Spleen (tissue), 11 donors: Measurements from ENCODE around the gene RANBP3L. TPM values are rescaled to one million over a fixed set of nuclear protein-coding genes. Genes with fewer than 3 reads are reported as not detected.

Source experiments
- DNase-seq: peaks from one replicate; pipeline ENCODE4 v3.0.0-alpha.2; 2020
- H3K27ac ChIP-seq, 8 donors: fragments of 200-600 bp; sonication (generic) in 7 of 8; 1 replicate in 4 of 8; 2 replicates in 4 of 8; pipeline versions ENCODE4 v1.5.0 to v1.8.0; 2016 to 2021; ENCODE audit warnings: inconsistent platforms in 4 of 8, mild to moderate bottlenecking in 4 of 8, moderate library complexity in 1 of 8
- H3K27me3 ChIP-seq, 7 donors: fragments of 200-600 bp; sonication (generic) in 6 of 7; replicated peaks in 1 of 7; 1 replicate in 4 of 7; 2 replicates in 3 of 7; pipeline versions ENCODE4 v1.5.0 to v1.8.0; 2016 to 2021; ENCODE audit warnings: inconsistent platforms in 3 of 7, mild to moderate bottlenecking in 1 of 7
- H3K36me3 ChIP-seq, 6 donors: fragments of 200-600 bp; sonication (generic) in 5 of 6; 1 replicate in 4 of 6; 2 replicates in 2 of 6; pipeline versions ENCODE4 v1.5.0 to v1.8.0; 2016 to 2021; ENCODE audit warnings: inconsistent platforms in 2 of 6
- H3K4me1 ChIP-seq, 6 donors: fragments of 200-600 bp; sonication (generic) in 5 of 6; 1 replicate in 3 of 6; 2 replicates in 3 of 6; pipeline versions ENCODE4 v1.5.0 to v1.8.0; 2016 to 2021; ENCODE audit warnings: inconsistent platforms in 3 of 6
- H3K4me3 ChIP-seq, 8 donors: fragments of 200-600 bp; sonication (generic) in 7 of 8; 1 replicate in 4 of 8; 2 replicates in 4 of 8; pipeline versions ENCODE4 v1.5.0 to v1.8.0; 2016 to 2021; ENCODE audit warnings: inconsistent platforms in 4 of 8, mild to moderate bottlenecking in 4 of 8, moderate library complexity in 2 of 8
- H3K9me3 ChIP-seq, 8 donors: fragments of 200-600 bp; sonication (generic) in 7 of 8; 1 replicate in 4 of 8; 2 replicates in 4 of 8; pipeline versions ENCODE4 v1.5.0 to v1.8.0; 2016 to 2021; ENCODE audit warnings: inconsistent platforms in 4 of 8
- POLR2A ChIP-seq, 3 donors: fragments of 450-650 bp; IDR thresholded peaks; one replicate each; pipeline ENCODE4 v1.5.1; 2017; ENCODE audit warnings: antibody characterized with exemption in 3 of 3, mild to moderate bottlenecking in 1 of 3
- POLR2AphosphoS5 ChIP-seq, 3 donors: sonication (generic); formaldehyde crosslinking; IDR thresholded peaks; one replicate each; pipeline ENCODE4 v1.5.1; 2017; ENCODE audit warnings: antibody characterized with exemption in 3 of 3
- WGBS, 5 donors: extraction: QIAGEN DNeasy Blood & Tissue Kit in 3 of 5; methylation state at CpG; one replicate each; pipeline versions ENCODE4 v1.1.5 to v1.1.7; 2013 to 2018; 5-methylcytosine and 5-hydroxymethylcytosine counted together
- intact Hi-C: fragments of 100-400 bp; cut with DNase I; formaldehyde crosslinking; loops from one replicate; pipeline ENCODE4 v1.15.0; 2023; ENCODE audit warnings: low total_unique reads
- polyA plus RNA-seq, 3 donors: library from polyadenylated mRNA; stranded (reverse); fragments of 200-250 nt; gene quantifications; one replicate each; pipeline ENCODE4 v1.2.1, GENCODE V29; 2013
- total RNA-seq, 7 donors: library from RNA; depleted of rRNA in 3 of 7; stranded (reverse); fragments of >200 nt in 3 of 7; fragmentation: NEBNext Ultra II Directional in 4 of 7; extraction: Animal tissue kit (Norgen Biotek cat#: 25700) in 4 of 7; gene quantifications; one replicate each; pipeline versions ENCODE4 v1.1.0 to v1.2.1, GENCODE V29; 2016 to 2021
- TF ChIP-seq, protein P1 (sequence below), 11 experiments: fragments of 200-600 bp in 7 of 11; fragments of 450-650 bp in 4 of 11; sonication (generic) in 4 of 11; IDR thresholded peaks in 8 of 11; conservative IDR thresholded peaks in 3 of 11; 1 replicate in 7 of 11; 2 replicates in 4 of 11; pipeline versions ENCODE4 v1.4.0 to v1.8.0; 2016 to 2021; ENCODE audit warnings: antibody characterized with exemption in 11 of 11, inconsistent platforms in 4 of 11, mild to moderate bottlenecking in 1 of 11
- donor health status: healthy with polysubstance abuse.
- donor health status: DM: no; HTN: no; CAD: no; lungs with moderate emphysema.
- donor health status: DM: no; HTN: no; CAD: no.
- donor health status: Bipolar disorder and iron deficiency.
- donor health status: healthy.
- donor health status: DM: no; HTN: no; CAD: no.
- donor health status: DM: yes; HTN: yes; CAD: no.

RANBP3L gene
- total and polyA plus RNA-seq, 10 donors, result 0.02 to 0.97 (median 0.08) TPM; not detected in 6

- Histone ChIP-seq H3K27ac (no peak overlapping the region), H3K36me3 (no peaks in the 10 kb centered on the region), H3K27me3 (peaks cover 0 to 8% (median 0%) of the 10 kb centered on the region in 7 donors), H3K9me3 (peaks cover 0 to 4% (median 0%) of the 10 kb centered on the region in 8 donors), H3K4me3 (no peak overlapping the region), H3K4me1 (no peaks in the 10 kb centered on the region)
- no peak for DNase-seq
- 89 to 93% (median 91%) methylated on average over 6 of the region's 6 CpGs for WGBS, 5 donors
- no peak for TF ChIP-seq POLR2AphosphoS5 (IDR thresholded peaks at IDR 0.05)
- TF ChIP-seq, protein P1, sequence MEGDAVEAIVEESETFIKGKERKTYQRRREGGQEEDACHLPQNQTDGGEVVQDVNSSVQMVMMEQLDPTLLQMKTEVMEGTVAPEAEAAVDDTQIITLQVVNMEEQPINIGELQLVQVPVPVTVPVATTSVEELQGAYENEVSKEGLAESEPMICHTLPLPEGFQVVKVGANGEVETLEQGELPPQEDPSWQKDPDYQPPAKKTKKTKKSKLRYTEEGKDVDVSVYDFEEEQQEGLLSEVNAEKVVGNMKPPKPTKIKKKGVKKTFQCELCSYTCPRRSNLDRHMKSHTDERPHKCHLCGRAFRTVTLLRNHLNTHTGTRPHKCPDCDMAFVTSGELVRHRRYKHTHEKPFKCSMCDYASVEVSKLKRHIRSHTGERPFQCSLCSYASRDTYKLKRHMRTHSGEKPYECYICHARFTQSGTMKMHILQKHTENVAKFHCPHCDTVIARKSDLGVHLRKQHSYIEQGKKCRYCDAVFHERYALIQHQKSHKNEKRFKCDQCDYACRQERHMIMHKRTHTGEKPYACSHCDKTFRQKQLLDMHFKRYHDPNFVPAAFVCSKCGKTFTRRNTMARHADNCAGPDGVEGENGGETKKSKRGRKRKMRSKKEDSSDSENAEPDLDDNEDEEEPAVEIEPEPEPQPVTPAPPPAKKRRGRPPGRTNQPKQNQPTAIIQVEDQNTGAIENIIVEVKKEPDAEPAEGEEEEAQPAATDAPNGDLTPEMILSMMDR (IDR thresholded peaks at IDR 0.05 in 8 of 11, conservative IDR thresholded peaks at IDR 0.05 in 3 of 11), result no peak
- TF ChIP-seq POLR2A (IDR thresholded peaks at IDR 0.05), result no peak
- intact Hi-C loops, result no loop called here
These were observed 22.5 kb upstream of the RANBP3L start for GRCh38 chr5:36323926-36324781.

GRCh38 chr5:36312953-36313672 is 11.4 kb upstream of the RANBP3L start:
- no peaks in the 10 kb centered on the region for H3K36me3 ChIP-seq
- H3K27ac ChIP-seq, result no peak overlapping the region
- intact Hi-C loops, result no loop called here
- H3K9me3 ChIP-seq, result peaks cover 0 to 3% (median 0%) of the 10 kb centered on the region in 8 donors
- DNase-seq, result no peak
- H3K27me3 ChIP-seq, result no peaks in the 10 kb centered on the region
- 69 to 87% (median 75%) methylated on average over 1 of the region's 1 CpG for WGBS, 5 donors
- H3K4me1 ChIP-seq, result no peaks in the 10 kb centered on the region
- TF ChIP-seq, protein P1 (IDR thresholded peaks at IDR 0.05 in 8 of 11, conservative IDR thresholded peaks at IDR 0.05 in 3 of 11), result no peak
- TF ChIP-seq POLR2AphosphoS5 (IDR thresholded peaks at IDR 0.05) (no peak), POLR2A (IDR thresholded peaks at IDR 0.05) (no peak)
- H3K4me3 ChIP-seq, result no peak overlapping the region

- Histone ChIP-seq H3K27ac (no peak overlapping the region), H3K9me3 (peaks cover 0 to 3% (median 0%) of the 10 kb centered on the region in 8 donors), H3K27me3 (no peaks in the 10 kb centered on the region), H3K4me3 (no peak overlapping the region), H3K36me3 (no peaks in the 10 kb centered on the region), H3K4me1 (no peaks in the 10 kb centered on the region)
- no peak for DNase-seq
- intact Hi-C loops, result no loop called here
- TF ChIP-seq POLR2AphosphoS5 (IDR thresholded peaks at IDR 0.05), result no peak
- TF ChIP-seq POLR2A (IDR thresholded peaks at IDR 0.05), result no peak
- TF ChIP-seq, protein P1 (IDR thresholded peaks at IDR 0.05 in 8 of 11, conservative IDR thresholded peaks at IDR 0.05 in 3 of 11), result no peak
- WGBS, 5 donors, result 29 to 79% (median 37%) methylated on average over 1 of the region's 1 CpG
These were observed 10.3 kb upstream of the RANBP3L start for GRCh38 chr5:36311956-36312355.

DNA sequence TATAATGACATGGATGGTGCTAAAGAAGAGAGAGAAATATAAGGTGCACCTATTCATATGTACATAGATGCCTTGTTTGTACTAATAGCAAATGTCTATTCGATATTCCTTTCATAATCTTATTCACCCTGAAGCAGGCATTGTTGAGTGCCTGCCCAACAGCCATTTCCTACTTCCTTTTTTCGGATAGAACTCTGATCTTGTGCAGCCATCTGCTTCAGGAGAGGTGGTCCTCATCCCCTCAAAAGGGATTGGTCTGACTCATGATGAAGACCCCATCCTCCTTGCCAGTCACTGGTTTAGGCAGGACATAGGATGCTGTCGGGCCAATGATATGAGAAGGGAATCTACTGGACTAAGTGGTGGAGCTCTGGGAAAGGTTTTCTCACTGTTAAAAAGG is 8.4 kb upstream of the RANBP3L start:
- Histone ChIP-seq H3K9me3 (peaks cover 0 to 3% (median 0%) of the 10 kb centered on the region in 8 donors), H3K27me3 (no peaks in the 10 kb centered on the region), H3K27ac (no peak overlapping the region), H3K4me1 (no peaks in the 10 kb centered on the region), H3K4me3 (no peak overlapping the region), H3K36me3 (no peaks in the 10 kb centered on the region)
- 42 to 52% (median 49%) methylated on average over 3 of the region's 3 CpGs for WGBS, 5 donors
- intact Hi-C loops, result no loop called here
- TF ChIP-seq POLR2AphosphoS5 (IDR thresholded peaks at IDR 0.05) (no peak), POLR2A (IDR thresholded peaks at IDR 0.05) (no peak)
- TF ChIP-seq, protein P1 (IDR thresholded peaks at IDR 0.05 in 8 of 11, conservative IDR thresholded peaks at IDR 0.05 in 3 of 11), result no peak
- DNase-seq, result no peak
